ENCODE measurements around the gene TTLL1. TPM values are rescaled to one million over a fixed set of nuclear protein-coding genes. Genes with fewer than 3 reads are reported as not detected.

The TTLL1 gene
- polyA plus RNA-seq, 1 experiment, result 22.1 TPM

DNA sequence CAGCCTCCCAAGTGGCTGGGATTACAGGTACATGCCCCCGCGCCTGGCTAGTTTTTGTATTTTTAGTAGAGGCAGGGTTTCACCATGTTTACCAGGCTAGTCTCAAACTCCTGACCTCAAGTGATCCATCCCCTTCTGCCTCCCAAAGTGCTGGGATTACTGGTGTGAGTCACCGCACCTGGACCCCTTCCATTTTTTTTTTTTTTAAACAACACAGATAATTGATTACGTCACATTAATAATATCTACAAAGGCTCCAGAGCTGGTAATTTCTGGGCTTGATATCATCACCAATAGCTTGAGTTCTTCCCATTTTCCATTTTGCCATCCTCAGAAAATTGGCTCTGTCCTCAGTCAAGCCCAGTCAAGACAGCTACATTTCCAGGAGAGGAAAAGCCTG lies 7.2 kb downstream of the TTLL1 start:
- Histone ChIP-seq H3K4me3 (ENCODE audit: low read depth, low read length) (no peak overlapping the region), H3K27me3 (ENCODE audit: control insufficient read depth, insufficient read depth, low read length) (no peaks in the 10 kb centered on the region), H3K36me3 (ENCODE audit: control insufficient read depth, insufficient read depth, low read length) (no peaks in the 10 kb centered on the region; the same call in none of the 2 replicates)
- no peak for DNase-seq (ENCODE audit: low read depth)
- ChIA-PET POLR2A (no interaction called here), CTCF (interaction anchor here (1.1 kb wide), 1 partner anchor 8 kb away, joined by 3 read pairs; no protein-coding TSS in a partner anchor)
- TF ChIP-seq, protein P1, sequence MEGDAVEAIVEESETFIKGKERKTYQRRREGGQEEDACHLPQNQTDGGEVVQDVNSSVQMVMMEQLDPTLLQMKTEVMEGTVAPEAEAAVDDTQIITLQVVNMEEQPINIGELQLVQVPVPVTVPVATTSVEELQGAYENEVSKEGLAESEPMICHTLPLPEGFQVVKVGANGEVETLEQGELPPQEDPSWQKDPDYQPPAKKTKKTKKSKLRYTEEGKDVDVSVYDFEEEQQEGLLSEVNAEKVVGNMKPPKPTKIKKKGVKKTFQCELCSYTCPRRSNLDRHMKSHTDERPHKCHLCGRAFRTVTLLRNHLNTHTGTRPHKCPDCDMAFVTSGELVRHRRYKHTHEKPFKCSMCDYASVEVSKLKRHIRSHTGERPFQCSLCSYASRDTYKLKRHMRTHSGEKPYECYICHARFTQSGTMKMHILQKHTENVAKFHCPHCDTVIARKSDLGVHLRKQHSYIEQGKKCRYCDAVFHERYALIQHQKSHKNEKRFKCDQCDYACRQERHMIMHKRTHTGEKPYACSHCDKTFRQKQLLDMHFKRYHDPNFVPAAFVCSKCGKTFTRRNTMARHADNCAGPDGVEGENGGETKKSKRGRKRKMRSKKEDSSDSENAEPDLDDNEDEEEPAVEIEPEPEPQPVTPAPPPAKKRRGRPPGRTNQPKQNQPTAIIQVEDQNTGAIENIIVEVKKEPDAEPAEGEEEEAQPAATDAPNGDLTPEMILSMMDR (IDR thresholded peaks at IDR 0.05; ENCODE audit: insufficient read depth, low read depth, low read length), result no peak

DNA sequence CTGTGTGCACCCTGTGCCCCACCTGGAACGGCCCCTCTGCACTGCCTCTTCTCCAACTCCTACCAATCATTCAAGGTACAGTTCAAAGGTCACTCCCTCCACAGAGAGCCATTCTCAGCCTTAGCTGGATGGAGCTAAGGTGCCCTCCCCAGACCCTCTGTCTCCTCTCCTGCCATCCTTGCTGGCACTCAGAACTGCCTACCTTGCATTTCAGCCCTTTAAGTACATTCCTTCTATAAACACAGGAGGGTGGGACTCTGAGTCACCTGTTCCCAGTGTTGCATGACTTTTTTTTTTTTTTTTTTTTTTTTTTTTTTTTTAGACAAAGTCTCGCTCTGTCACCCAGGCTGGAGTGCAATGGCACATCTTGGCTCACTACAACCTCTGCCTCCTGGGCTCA lies 8.6 kb downstream of the TTLL1 start:
- DNase-seq (ENCODE audit: low read depth), result no peak
- no peaks in the 10 kb centered on the region; the same call in 1 of the 2 replicates for H3K36me3 ChIP-seq (ENCODE audit: control insufficient read depth, insufficient read depth, low read length)
- H3K4me3 ChIP-seq (ENCODE audit: low read depth, low read length), result no peak overlapping the region
- ChIA-PET CTCF (interaction anchor here (0.9 to 1.2 kb wide), 2 partner anchors 15 to 20 kb away, joined by 3 to 4 read pairs; no protein-coding TSS in a partner anchor), POLR2A (no interaction called here)
- TF ChIP-seq, protein P1 (IDR thresholded peaks at IDR 0.05; ENCODE audit: insufficient read depth, low read depth, low read length), result no peak
- no peaks in the 10 kb centered on the region for H3K27me3 ChIP-seq (ENCODE audit: control insufficient read depth, insufficient read depth, low read length)

DNA sequence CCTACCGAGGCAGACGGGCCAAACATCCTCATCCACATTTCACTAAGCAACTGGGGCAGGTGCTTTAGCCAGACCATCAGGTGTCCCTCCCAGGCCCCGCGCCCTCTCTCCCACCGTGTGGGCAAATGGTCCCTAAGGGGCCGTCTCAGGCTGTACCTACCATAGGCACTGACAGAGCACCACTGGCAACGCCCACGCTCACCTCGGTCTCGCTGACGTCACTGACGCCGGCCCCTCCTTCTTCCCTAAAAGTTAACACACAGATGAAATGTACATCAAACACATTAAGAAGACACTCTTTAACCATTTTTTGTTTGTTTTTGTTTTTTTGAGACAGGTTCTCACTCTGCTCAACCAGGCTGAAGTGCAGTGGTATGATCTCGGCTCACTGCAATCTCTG lies 9.4 kb downstream of the TTLL1 start:
- TF ChIP-seq, protein P1 (IDR thresholded peaks at IDR 0.05; ENCODE audit: insufficient read depth, low read depth, low read length), result no peak
- no peaks in the 10 kb centered on the region for H3K27me3 ChIP-seq (ENCODE audit: control insufficient read depth, insufficient read depth, low read length)
- ChIA-PET POLR2A (no interaction called here), CTCF (interaction anchor here (1.2 kb wide), 1 partner anchor 19 kb away, joined by 3 read pairs; no protein-coding TSS in a partner anchor)
- H3K36me3 ChIP-seq (ENCODE audit: control insufficient read depth, insufficient read depth, low read length), result no peaks in the 10 kb centered on the region; the same call in 1 of the 2 replicates
- no peak overlapping the region for H3K4me3 ChIP-seq (ENCODE audit: low read depth, low read length)
- DNase-seq (ENCODE audit: low read depth), result no peak

DNA sequence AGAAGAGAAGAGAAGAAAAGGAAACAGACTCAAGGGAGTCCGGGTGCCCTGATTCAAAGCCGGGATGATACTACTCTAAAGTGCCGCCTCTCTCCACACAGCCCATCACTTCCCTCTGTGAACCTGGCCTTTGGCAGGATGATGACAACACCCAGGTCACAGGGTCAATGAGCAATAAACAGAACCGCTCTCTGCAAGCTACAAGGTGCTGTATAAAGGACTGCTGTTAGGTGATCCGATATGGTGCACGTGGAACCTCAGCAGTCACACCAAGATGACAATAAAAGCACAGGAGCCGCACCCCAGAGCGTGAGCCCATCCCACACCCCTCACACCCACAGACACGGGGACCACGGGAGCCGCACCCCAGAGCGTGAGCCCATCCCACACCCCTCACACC lies 10.7 kb downstream of the TTLL1 start:
- no peak overlapping the region for H3K4me3 ChIP-seq (ENCODE audit: low read depth, low read length)
- ChIA-PET CTCF (interaction anchor here (0.6 kb wide), 1 partner anchor 154 kb away, joined by 4 read pairs; no protein-coding TSS in a partner anchor), POLR2A (no interaction called here)
- TF ChIP-seq, protein P1 (IDR thresholded peaks at IDR 0.05; ENCODE audit: insufficient read depth, low read depth, low read length), result no peak
- no peaks in the 10 kb centered on the region; the same call in 1 of the 2 replicates for H3K36me3 ChIP-seq (ENCODE audit: control insufficient read depth, insufficient read depth, low read length)
- no peak for DNase-seq (ENCODE audit: low read depth)
- no peaks in the 10 kb centered on the region for H3K27me3 ChIP-seq (ENCODE audit: control insufficient read depth, insufficient read depth, low read length)

DNA sequence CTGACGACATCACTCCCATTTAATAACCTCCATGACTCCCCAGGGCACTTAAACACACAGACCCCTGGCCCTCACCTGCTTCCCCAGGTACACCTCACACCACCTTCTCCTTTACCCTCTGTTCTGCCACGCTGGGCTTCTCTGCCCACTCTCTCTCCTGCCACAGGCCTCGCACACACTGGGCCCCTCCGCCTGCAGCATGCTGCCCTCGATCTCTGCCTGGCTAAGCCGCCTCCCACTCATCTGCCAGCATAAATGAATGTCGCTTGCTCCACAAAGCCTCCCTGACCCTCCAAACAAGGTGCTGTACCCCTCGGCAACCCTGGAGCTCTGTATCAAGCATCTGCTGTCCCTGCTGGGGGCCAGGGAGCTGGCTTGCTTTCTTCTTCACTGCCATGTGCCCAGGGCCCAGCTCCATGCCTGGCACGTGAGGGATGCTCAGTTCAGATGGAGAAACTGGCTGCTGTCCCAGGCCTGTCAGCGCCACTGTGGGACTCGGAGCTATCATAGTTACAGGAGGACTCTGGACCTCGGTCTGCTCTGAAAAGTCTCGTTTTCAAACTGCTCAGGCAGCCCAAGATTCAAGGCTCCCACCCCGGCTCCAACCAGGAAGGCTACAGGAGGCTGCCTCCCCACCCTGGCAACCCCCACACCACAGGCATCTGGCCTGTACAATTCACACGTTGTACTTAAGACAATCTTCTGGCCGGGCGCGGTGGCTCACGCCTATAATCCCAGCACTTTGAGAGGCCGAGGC lies 11.9 kb downstream of the TTLL1 start:
- H3K36me3 ChIP-seq (ENCODE audit: control insufficient read depth, insufficient read depth, low read length), result no peaks in the 10 kb centered on the region; the same call in 1 of the 2 replicates
- H3K27me3 ChIP-seq (ENCODE audit: control insufficient read depth, insufficient read depth, low read length), result no peaks in the 10 kb centered on the region
- POLR2A ChIA-PET, result no interaction called here
- DNase-seq (ENCODE audit: low read depth), result no peak
- H3K4me3 ChIP-seq (ENCODE audit: low read depth, low read length), result no peak overlapping the region
- TF ChIP-seq, protein P1 (IDR thresholded peaks at IDR 0.05; ENCODE audit: insufficient read depth, low read depth, low read length), result no peak
- CTCF ChIA-PET, result no interaction called here

Data from BJ (cell line).